Prostate gland (tissue), 2 donors: ENCODE measurements around the gene TJAP1. TPM values are rescaled to one million over a fixed set of nuclear protein-coding genes. Genes with fewer than 3 reads are reported as not detected.

Source experiments
- DNase-seq: peaks from one replicate; pipeline ENCODE4 v3.0.0-alpha.2; 2019; ENCODE audit warnings: low spot score
- H3K27ac ChIP-seq, 2 donors: fragments of 200-600 bp; sonication (generic); 2 replicates each; pipeline ENCODE4 v1.5.1; 2017 to 2019
- H3K27me3 ChIP-seq: fragments of 200-600 bp; sonication (generic); replicated peaks from 2 replicates; pipeline ENCODE4 v1.5.1; 2019; ENCODE audit not compliant: insufficient read depth
- H3K36me3 ChIP-seq, 2 donors: fragments of 200-600 bp; sonication (generic); 1 replicate in 1 of 2; 2 replicates in 1 of 2; pipeline versions ENCODE4 v1.5.1 to v1.8.1; 2017 to 2019
- H3K4me1 ChIP-seq: fragments of 200-600 bp; sonication (generic); replicated peaks from 2 replicates; pipeline ENCODE4 v1.5.1; 2019
- H3K4me3 ChIP-seq, 2 donors: fragments of 200-600 bp; sonication (generic); 2 replicates each; pipeline ENCODE4 v1.5.1; 2017 to 2019
- H3K9me3 ChIP-seq: fragments of 200-600 bp; sonication (generic); 2 replicates; pipeline ENCODE4 v1.5.1; 2017
- POLR2A ChIP-seq: fragments of 450-650 bp; IDR thresholded peaks from one replicate; pipeline ENCODE4 v1.6.1; 2016; ENCODE audit warnings: antibody characterized with exemption, mild to moderate bottlenecking
- POLR2AphosphoS5 ChIP-seq: sonication (generic); formaldehyde crosslinking; IDR thresholded peaks from one replicate; pipeline ENCODE4 v1.6.1; 2017; ENCODE audit warnings: antibody characterized with exemption
- WGBS: methylation state at CpG from one replicate; pipeline ENCODE4 v1.1.5; 2018; 5-methylcytosine and 5-hydroxymethylcytosine counted together
- intact Hi-C: fragments of 100-400 bp; cut with DNase I; formaldehyde crosslinking; loops from one replicate; pipeline ENCODE4 v1.14.2; 2022
- total RNA-seq, 2 donors: library from RNA; depleted of rRNA; stranded (reverse); fragments of >200 nt; gene quantifications; one replicate each; pipeline ENCODE4 v1.1.0, GENCODE V29; 2016
- TF ChIP-seq, protein P1 (sequence below), 4 experiments: fragments of 200-600 bp in 2 of 4; fragments of 450-650 bp in 2 of 4; sonication (generic) in 2 of 4; IDR thresholded peaks; 1 replicate in 3 of 4; 2 replicates in 1 of 4; pipeline ENCODE4 v1.5.1; 2016 to 2019; ENCODE audit warnings: antibody characterized with exemption in 4 of 4, mild to moderate bottlenecking in 2 of 4, moderate library complexity in 2 of 4

The TJAP1 gene
- total RNA-seq, 2 donors from 2014 or later = 29.1 to 51.6 TPM

- H3K27ac ChIP-seq = no peak overlapping the region
- H3K9me3 ChIP-seq = no peaks in the 10 kb centered on the region
- DNase-seq = no peak
- H3K4me1 ChIP-seq = no peaks in the 10 kb centered on the region
- no peaks in the 10 kb centered on the region for H3K36me3 ChIP-seq
- TF ChIP-seq POLR2A (no peak), POLR2AphosphoS5 (peak; percentile 13)
- no peaks in the 10 kb centered on the region for H3K27me3 ChIP-seq
- 47% methylated on average over 13 of the region's 13 CpGs for WGBS
- H3K4me3 ChIP-seq = no peak overlapping the region
- intact Hi-C loops = no loop called here
These were observed 8.4 kb upstream of the TJAP1 start for GRCh38 chr6:43468748-43469681.

- 91% methylated on average over 7 of the region's 7 CpGs for WGBS
- no peaks in the 10 kb centered on the region for H3K4me1 ChIP-seq
- no peak overlapping the region for H3K27ac ChIP-seq
- TF ChIP-seq POLR2A (no peak), POLR2AphosphoS5 (no peak)
- intact Hi-C loops = no loop called here
- H3K27me3 ChIP-seq = no peaks in the 10 kb centered on the region
- no peak for DNase-seq
- no peaks in the 10 kb centered on the region for H3K9me3 ChIP-seq
- no peaks in the 10 kb centered on the region for H3K36me3 ChIP-seq
- no peak overlapping the region for H3K4me3 ChIP-seq
These were observed 7.4 kb upstream of the TJAP1 start for GRCh38 chr6:43469947-43470346.

GRCh38 chr6:43471399-43471798, 6.0 kb upstream of the TJAP1 start:
- no peak overlapping the region for H3K4me3 ChIP-seq
- no peak for DNase-seq
- no peaks in the 10 kb centered on the region for H3K27me3 ChIP-seq
- TF ChIP-seq, protein P1, sequence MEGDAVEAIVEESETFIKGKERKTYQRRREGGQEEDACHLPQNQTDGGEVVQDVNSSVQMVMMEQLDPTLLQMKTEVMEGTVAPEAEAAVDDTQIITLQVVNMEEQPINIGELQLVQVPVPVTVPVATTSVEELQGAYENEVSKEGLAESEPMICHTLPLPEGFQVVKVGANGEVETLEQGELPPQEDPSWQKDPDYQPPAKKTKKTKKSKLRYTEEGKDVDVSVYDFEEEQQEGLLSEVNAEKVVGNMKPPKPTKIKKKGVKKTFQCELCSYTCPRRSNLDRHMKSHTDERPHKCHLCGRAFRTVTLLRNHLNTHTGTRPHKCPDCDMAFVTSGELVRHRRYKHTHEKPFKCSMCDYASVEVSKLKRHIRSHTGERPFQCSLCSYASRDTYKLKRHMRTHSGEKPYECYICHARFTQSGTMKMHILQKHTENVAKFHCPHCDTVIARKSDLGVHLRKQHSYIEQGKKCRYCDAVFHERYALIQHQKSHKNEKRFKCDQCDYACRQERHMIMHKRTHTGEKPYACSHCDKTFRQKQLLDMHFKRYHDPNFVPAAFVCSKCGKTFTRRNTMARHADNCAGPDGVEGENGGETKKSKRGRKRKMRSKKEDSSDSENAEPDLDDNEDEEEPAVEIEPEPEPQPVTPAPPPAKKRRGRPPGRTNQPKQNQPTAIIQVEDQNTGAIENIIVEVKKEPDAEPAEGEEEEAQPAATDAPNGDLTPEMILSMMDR (IDR thresholded peaks at IDR 0.05) = no peak
- TF ChIP-seq POLR2AphosphoS5 = no peak
- no peak for TF ChIP-seq POLR2A
- H3K36me3 ChIP-seq = no peaks in the 10 kb centered on the region
- no peak overlapping the region for H3K27ac ChIP-seq
- H3K9me3 ChIP-seq = no peaks in the 10 kb centered on the region
- WGBS = 39% methylated on average over 1 of the region's 1 CpG
- intact Hi-C loops = no loop called here
- no peaks in the 10 kb centered on the region for H3K4me1 ChIP-seq

- WGBS = 98% methylated on average over 4 of the region's 4 CpGs
- no peak for DNase-seq
- no peaks in the 10 kb centered on the region for H3K9me3 ChIP-seq
- no peak overlapping the region for H3K4me3 ChIP-seq
- TF ChIP-seq POLR2AphosphoS5 = no peak
- TF ChIP-seq POLR2A = no peak
- TF ChIP-seq, protein P1 (IDR thresholded peaks at IDR 0.05) = no peak
- intact Hi-C loops = no loop called here
- H3K4me1 ChIP-seq = no peaks in the 10 kb centered on the region
- no peak overlapping the region for H3K27ac ChIP-seq
- H3K27me3 ChIP-seq = no peaks in the 10 kb centered on the region
- no peaks in the 10 kb centered on the region for H3K36me3 ChIP-seq
These were observed 4.9 kb upstream of the TJAP1 start for GRCh38 chr6:43472515-43472914.

GRCh38 chr6:43475516-43475915, 1.9 kb upstream of the TJAP1 start:
- WGBS = 79% methylated on average over 6 of the region's 6 CpGs

More at GRCh38 chr6:43475516-43475915, 1.9 kb upstream of the TJAP1 start:
- H3K27me3 ChIP-seq = no peaks in the 10 kb centered on the region
- H3K36me3 ChIP-seq = no peaks in the 10 kb centered on the region
- no peak overlapping the region for H3K27ac ChIP-seq
- no peaks in the 10 kb centered on the region for H3K9me3 ChIP-seq
- H3K4me3 ChIP-seq = no peak overlapping the region
- H3K4me1 ChIP-seq = peaks cover 7% of the 10 kb centered on the region
- DNase-seq = no peak
- no peak for TF ChIP-seq POLR2A
- TF ChIP-seq, protein P1 (IDR thresholded peaks at IDR 0.05) = no peak
- TF ChIP-seq POLR2AphosphoS5 = no peak
- intact Hi-C loops = no loop called here
